OCI-M2 (cell line): ENCODE measurements around the gene UNC13C.

Experiments used
- DNase-seq: peaks from one replicate; lab custom pipeline; 2025; ENCODE audit not compliant: unreplicated experiment; lab: John Stamatoyannopoulos, UW

The UNC13C gene

GRCh38 chr15:54550954-54551353, 572.7 kb downstream of the UNC13C start:
- DNase-seq: no peak

GRCh38 chr15:54556231-54556630, 578.0 kb downstream of the UNC13C start:
- no peak for DNase-seq

- DNase-seq: no peak
These were observed 581.3 kb downstream of the UNC13C start for GRCh38 chr15:54559405-54560069.

GRCh38 chr15:54560417-54560816, 582.2 kb downstream of the UNC13C start:
- DNase-seq: no peak

GRCh38 chr15:54564166-54564565, 585.9 kb downstream of the UNC13C start:
- no peak for DNase-seq

GRCh38 chr15:54566654-54567053, 588.4 kb downstream of the UNC13C start:
- no peak for DNase-seq

- no peak for DNase-seq
These were observed 589.3 kb downstream of the UNC13C start for GRCh38 chr15:54567408-54568035.

GRCh38 chr15:54568381-54568780, 590.1 kb downstream of the UNC13C start:
- no peak for DNase-seq

- DNase-seq: no peak
These were observed 593.3 kb downstream of the UNC13C start for GRCh38 chr15:54571576-54571975.

- DNase-seq: no peak
These were observed 597.3 kb downstream of the UNC13C start for GRCh38 chr15:54575586-54575985.

- DNase-seq: no peak
These were observed 598.2 kb downstream of the UNC13C start for GRCh38 chr15:54576298-54576935.

GRCh38 chr15:54577476-54578250, 599.4 kb downstream of the UNC13C start:
- DNase-seq: no peak

- no peak for DNase-seq
These were observed 601.6 kb downstream of the UNC13C start for GRCh38 chr15:54579855-54580254.

- no peak for DNase-seq
These were observed 602.4 kb downstream of the UNC13C start for GRCh38 chr15:54580643-54581042.

GRCh38 chr15:54582863-54583643, 604.8 kb downstream of the UNC13C start:
- DNase-seq: no peak

GRCh38 chr15:54585063-54585462, 606.8 kb downstream of the UNC13C start:
- DNase-seq: no peak

GRCh38 chr15:54594115-54594514, 615.9 kb downstream of the UNC13C start:
- no peak for DNase-seq

GRCh38 chr15:54599386-54599785, 621.1 kb downstream of the UNC13C start:
- no peak for DNase-seq

GRCh38 chr15:54605043-54605442, 626.8 kb downstream of the UNC13C start:
- no peak for DNase-seq

- DNase-seq: no peak
These were observed 627.3 kb downstream of the UNC13C start for GRCh38 chr15:54605556-54605955.
